ENCODE results near the gene YPEL5.

DNA sequence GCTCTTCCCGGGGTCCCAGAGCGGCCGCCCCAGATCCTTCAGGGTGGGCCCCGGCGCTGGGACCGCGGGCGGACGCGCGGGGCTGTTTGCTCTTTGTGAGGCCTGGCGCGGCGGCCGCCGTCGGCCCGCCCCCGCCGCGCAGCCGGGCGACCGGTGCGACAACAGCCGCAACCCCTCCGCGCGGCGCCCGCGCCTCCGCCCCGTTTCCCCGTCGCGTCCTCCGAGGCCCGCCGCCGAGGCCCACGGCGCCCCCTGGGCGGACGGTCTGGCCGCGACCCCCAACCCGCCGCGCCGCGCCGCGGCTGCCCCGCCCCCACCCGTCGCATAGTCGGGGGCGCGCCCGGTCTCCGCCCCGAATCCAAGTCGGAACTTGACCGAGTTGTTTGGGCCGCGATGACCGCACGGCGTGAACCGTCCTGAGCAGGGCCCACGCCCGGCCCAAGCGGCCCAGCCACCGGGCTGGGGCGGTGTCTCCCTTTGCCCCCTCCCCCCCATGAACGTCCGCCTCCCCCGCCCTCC is 448 bp downstream of the YPEL5 start:
- TF ChIP-seq CTCF (IDR thresholded peaks at IDR 0.05) (no peak), POLR2A (IDR thresholded peaks at IDR 0.05) (no peak)

Data from testis (tissue), 2 donors.